Measurements from ENCODE around the gene ADK.
"Not testable (repeated sequence)": the region's sequence is repeated elsewhere in the genome, so short reads cannot be mapped to it uniquely, and the experiment has no call there.

ADK gene

GRCh38 chr10:74122060-74122459 lies 29.0 kb upstream of the ADK start:
- DNase-seq (ENCODE audit: insufficient read length, low spot score) (no peak), FAIRE-seq (no peak)
- TF ChIP-seq CTCF (IDR thresholded peaks at IDR 0.05; ENCODE audit: insufficient read depth, missing control alignments), result no peak

GRCh38 chr10:74123081-74123480 lies 27.9 kb upstream of the ADK start:
- no peak for TF ChIP-seq CTCF (IDR thresholded peaks at IDR 0.05; ENCODE audit: insufficient read depth, missing control alignments)
- no peak for DNase-seq (ENCODE audit: insufficient read length, low spot score)
- FAIRE-seq, result no peak

GRCh38 chr10:74133923-74134820 lies 16.8 kb upstream of the ADK start:
- DNase-seq (ENCODE audit: insufficient read length, low spot score) (no peak), FAIRE-seq (no peak)
- TF ChIP-seq CTCF (IDR thresholded peaks at IDR 0.05; ENCODE audit: insufficient read depth, missing control alignments), result no peak

- DNase-seq (ENCODE audit: insufficient read length, low spot score) (no peak), FAIRE-seq (no peak)
- TF ChIP-seq CTCF (IDR thresholded peaks at IDR 0.05; ENCODE audit: insufficient read depth, missing control alignments), result no peak
These were observed 15.6 kb upstream of the ADK start for GRCh38 chr10:74135452-74135851.

GRCh38 chr10:74137992-74138391 lies 13.0 kb upstream of the ADK start:
- FAIRE-seq, result no peak
- no peak for DNase-seq (ENCODE audit: insufficient read length, low spot score)
- TF ChIP-seq CTCF (IDR thresholded peaks at IDR 0.05; ENCODE audit: insufficient read depth, missing control alignments), result no peak

- DNase-seq (ENCODE audit: insufficient read length, low spot score); FAIRE-seq: not testable (repeated sequence)
These were observed 12.4 kb upstream of the ADK start for GRCh38 chr10:74138596-74138995.

GRCh38 chr10:74139981-74140380 lies 11.0 kb upstream of the ADK start:
- no peak for TF ChIP-seq CTCF (IDR thresholded peaks at IDR 0.05; ENCODE audit: insufficient read depth, missing control alignments)
- FAIRE-seq, result no peak
- no peak for DNase-seq (ENCODE audit: insufficient read length, low spot score)
